Stomach (tissue), 4 donors: Measurements from ENCODE around the gene CHDH.

Source experiments
- CTCF ChIP-seq, 7 experiments: fragments of 450-650 bp in 4 of 7; fragments of 200-600 bp in 3 of 7; sonication (generic) in 3 of 7; IDR thresholded peaks; one replicate each; pipeline ENCODE4 v1.5.1; 2016 to 2019; ENCODE audit warnings: antibody characterized with exemption in 7 of 7, control low read depth in 2 of 7, mild to moderate bottlenecking in 1 of 7
- POLR2A ChIP-seq, 4 donors: fragments of 450-650 bp; IDR thresholded peaks; one replicate each; pipeline ENCODE4 v1.6.1; 2016; ENCODE audit warnings: antibody characterized with exemption in 4 of 4, control low read depth in 2 of 4, mild to moderate bottlenecking in 1 of 4, moderate library complexity in 1 of 4

- TF ChIP-seq POLR2A (IDR thresholded peaks at IDR 0.05) (no peak), CTCF (IDR thresholded peaks at IDR 0.05) (no peak)
These were observed 68.1 kb downstream of the CHDH start for GRCh38 chr3:53778153-53778552.
